Activated T-helper 2 cell treated with anti-CD3 and anti-CD28 coated beads, Interferon-gamma antibody, Interleukin-2, Interleukin-4, amounts not matched to agents 10 μg/mL and 5 μg/mL and 100 μg/mL, durations not matched to agents 14 hours and 24 hours and 36 hours (primary cell): ENCODE results near the gene PIK3C3. TPM values are rescaled to one million over a fixed set of nuclear protein-coding genes. Genes with fewer than 3 reads are reported as not detected.

Source experiments
- DNase-seq: peaks from one replicate; pipeline ENCODE4 v3.0.0; 2021; ENCODE audit warnings: low spot score
- H3K27ac Mint-ChIP-seq: one replicate; pipeline ENCODE4 v1.8.0; 2021; ENCODE audit warnings: mixed read lengths
- H3K27me3 Mint-ChIP-seq: one replicate; pipeline ENCODE4 v1.8.0; 2021; ENCODE audit warnings: low read depth, mixed read lengths
- H3K36me3 Mint-ChIP-seq: one replicate; pipeline ENCODE4 v1.8.0; 2021; ENCODE audit warnings: low read depth, mixed read lengths
- H3K4me1 Mint-ChIP-seq: one replicate; pipeline ENCODE4 v1.8.0; 2021; ENCODE audit warnings: low read depth, mixed read lengths
- H3K4me3 Mint-ChIP-seq: one replicate; pipeline ENCODE4 v1.8.0; 2021; ENCODE audit warnings: low read depth, mild to moderate bottlenecking, moderate library complexity, mixed read lengths
- H3K9me3 Mint-ChIP-seq: one replicate; pipeline ENCODE4 v1.8.0; 2021; ENCODE audit warnings: mixed read lengths
- intact Hi-C: fragments of 100-400 bp; cut with micrococcal nuclease; formaldehyde crosslinking; loops from one replicate; pipeline ENCODE4 v1.15.1; 2023
- total RNA-seq: library from RNA; stranded (reverse); gene quantifications from 2 replicates; pipeline ENCODE4 v1.2.3, GENCODE V29; 2022

Gene PIK3C3
- total RNA-seq, 1 donor from 2014 or later, result 51.6 TPM

GRCh38 chr18:41938445-41938844 lies 16.6 kb upstream of the PIK3C3 start:
- Mint-ChIP-seq H3K9me3 (no peaks in the 10 kb centered on the region), H3K27ac (no peak overlapping the region), H3K4me3 (no peak overlapping the region), H3K4me1 (peaks cover 6% of the 10 kb centered on the region), H3K27me3 (peaks cover 9% of the 10 kb centered on the region), H3K36me3 (no peaks in the 10 kb centered on the region)
- no peak for DNase-seq
- intact Hi-C loops, result no loop called here

GRCh38 chr18:41939326-41939725 lies 15.7 kb upstream of the PIK3C3 start:
- intact Hi-C loops, result no loop called here
- H3K4me1 Mint-ChIP-seq, result peaks cover 6% of the 10 kb centered on the region
- H3K27me3 Mint-ChIP-seq, result peaks cover 13% of the 10 kb centered on the region
- no peak overlapping the region for H3K4me3 Mint-ChIP-seq
- H3K9me3 Mint-ChIP-seq, result no peaks in the 10 kb centered on the region
- no peak overlapping the region for H3K27ac Mint-ChIP-seq
- DNase-seq, result no peak
- no peaks in the 10 kb centered on the region for H3K36me3 Mint-ChIP-seq

GRCh38 chr18:41940506-41941215 lies 14.4 kb upstream of the PIK3C3 start:
- Mint-ChIP-seq H3K4me3 (no peak overlapping the region), H3K36me3 (no peaks in the 10 kb centered on the region), H3K4me1 (peaks cover 6% of the 10 kb centered on the region), H3K27me3 (peaks cover 15% of the 10 kb centered on the region), H3K27ac (no peak overlapping the region), H3K9me3 (no peaks in the 10 kb centered on the region)
- intact Hi-C loops, result no loop called here
- DNase-seq, result no peak

GRCh38 chr18:41942254-41942653 lies 12.8 kb upstream of the PIK3C3 start:
- Mint-ChIP-seq H3K27me3 (peaks cover 16% of the 10 kb centered on the region), H3K4me3 (no peak overlapping the region), H3K36me3 (no peaks in the 10 kb centered on the region), H3K9me3 (no peaks in the 10 kb centered on the region), H3K4me1 (peaks cover 7% of the 10 kb centered on the region), H3K27ac (no peak overlapping the region)
- intact Hi-C loops, result no loop called here
- no peak for DNase-seq

GRCh38 chr18:41948544-41949110 lies 6.4 kb upstream of the PIK3C3 start:
- H3K27me3 Mint-ChIP-seq, result peaks cover 15% of the 10 kb centered on the region
- peak overlapping the region; percentile 78 for H3K27ac Mint-ChIP-seq
- peak overlapping the region; percentile 23 for H3K4me3 Mint-ChIP-seq
- H3K4me1 Mint-ChIP-seq, result peaks cover 21% of the 10 kb centered on the region
- no peak for DNase-seq
- intact Hi-C loops, result loop anchor here (5.0 kb wide), 1 partner anchor 34 kb away; no protein-coding TSS in a partner anchor
- no peaks in the 10 kb centered on the region for H3K36me3 Mint-ChIP-seq
- no peaks in the 10 kb centered on the region for H3K9me3 Mint-ChIP-seq

- Mint-ChIP-seq H3K9me3 (no peaks in the 10 kb centered on the region), H3K4me1 (peaks cover 21% of the 10 kb centered on the region), H3K27me3 (peaks cover 11% of the 10 kb centered on the region), H3K27ac (peak overlapping the region; percentile 78), H3K36me3 (no peaks in the 10 kb centered on the region), H3K4me3 (no peak overlapping the region)
- DNase-seq, result no peak
- intact Hi-C loops, result loop anchor here (5.0 kb wide), 1 partner anchor 33 kb away; no protein-coding TSS in a partner anchor
Observed at GRCh38 chr18:41949206-41949920, 5.7 kb upstream of the PIK3C3 start.

GRCh38 chr18:41955688-41956087 lies 654 bp downstream of the PIK3C3 start:
- intact Hi-C loops, result loop anchor here (1.0 to 2.0 kb wide), 3 partner anchors 19 to 49 kb away; no protein-coding TSS in a partner anchor
- H3K9me3 Mint-ChIP-seq, result no peaks in the 10 kb centered on the region
- peaks cover 27% of the 10 kb centered on the region for H3K4me1 Mint-ChIP-seq
- peaks cover 32% of the 10 kb centered on the region for H3K36me3 Mint-ChIP-seq
- H3K4me3 Mint-ChIP-seq, result peak overlapping the region; percentile 100
- peak overlapping the region; percentile 98 for H3K27ac Mint-ChIP-seq
- H3K27me3 Mint-ChIP-seq, result peaks cover 3% of the 10 kb centered on the region
- no peak for DNase-seq

GRCh38 chr18:41959045-41959444 lies 4.0 kb downstream of the PIK3C3 start:
- intact Hi-C loops, result no loop called here
- Mint-ChIP-seq H3K27me3 (no peaks in the 10 kb centered on the region), H3K9me3 (no peaks in the 10 kb centered on the region), H3K27ac (no peak overlapping the region), H3K4me3 (no peak overlapping the region), H3K36me3 (peaks cover 43% of the 10 kb centered on the region), H3K4me1 (peaks cover 26% of the 10 kb centered on the region)
- no peak for DNase-seq

- intact Hi-C loops, result no loop called here
Observed at GRCh38 chr18:41965634-41966255, 10.7 kb downstream of the PIK3C3 start.

GRCh38 chr18:41966943-41967342 lies 11.9 kb downstream of the PIK3C3 start:
- intact Hi-C loops, result no loop called here
- no peak for DNase-seq
- H3K36me3 Mint-ChIP-seq, result peaks cover 39% of the 10 kb centered on the region

More at GRCh38 chr18:41965634-41966255, 10.7 kb downstream of the PIK3C3 start:
- Mint-ChIP-seq H3K4me1 (peaks cover 4% of the 10 kb centered on the region), H3K4me3 (no peak overlapping the region), H3K27me3 (no peaks in the 10 kb centered on the region), H3K27ac (no peak overlapping the region), H3K36me3 (peaks cover 38% of the 10 kb centered on the region), H3K9me3 (no peaks in the 10 kb centered on the region)
- DNase-seq, result no peak

GRCh38 chr18:41967680-41968079 lies 12.6 kb downstream of the PIK3C3 start:
- H3K36me3 Mint-ChIP-seq, result peaks cover 42% of the 10 kb centered on the region
- H3K27me3 Mint-ChIP-seq, result no peaks in the 10 kb centered on the region
- H3K9me3 Mint-ChIP-seq, result no peaks in the 10 kb centered on the region
- no peak overlapping the region for H3K27ac Mint-ChIP-seq
- intact Hi-C loops, result no loop called here
- peaks cover 10% of the 10 kb centered on the region for H3K4me1 Mint-ChIP-seq
- H3K4me3 Mint-ChIP-seq, result no peak overlapping the region
- no peak for DNase-seq

More at GRCh38 chr18:41966943-41967342, 11.9 kb downstream of the PIK3C3 start:
- H3K9me3 Mint-ChIP-seq, result no peaks in the 10 kb centered on the region
- H3K4me1 Mint-ChIP-seq, result peaks cover 4% of the 10 kb centered on the region
- H3K27me3 Mint-ChIP-seq, result no peaks in the 10 kb centered on the region
- H3K27ac Mint-ChIP-seq, result no peak overlapping the region
- no peak overlapping the region for H3K4me3 Mint-ChIP-seq

GRCh38 chr18:41969881-41970280 lies 14.8 kb downstream of the PIK3C3 start:
- H3K4me1 Mint-ChIP-seq, result peaks cover 26% of the 10 kb centered on the region
- DNase-seq, result no peak
- intact Hi-C loops, result no loop called here
- no peaks in the 10 kb centered on the region for H3K27me3 Mint-ChIP-seq
- no peaks in the 10 kb centered on the region for H3K9me3 Mint-ChIP-seq
- H3K36me3 Mint-ChIP-seq, result peaks cover 44% of the 10 kb centered on the region
- no peak overlapping the region for H3K4me3 Mint-ChIP-seq
- H3K27ac Mint-ChIP-seq, result no peak overlapping the region
